ENCODE data around the gene DOK4. TPM values are rescaled to one million over a fixed set of nuclear protein-coding genes. Genes with fewer than 3 reads are reported as not detected.

DOK4 gene
- total and polyA plus RNA-seq, 2 of the 8 experiments (the other 6 are each of a cell fraction or from before 2014, with no cell fraction given), result 24.0 to 28.9 TPM

- TF ChIP-seq RXRA (IDR thresholded peaks at IDR 0.05; ENCODE audit: insufficient read depth, low read depth, low read length) (no peak), PHF8 (conservative IDR thresholded peaks at IDR 0.05; ENCODE audit: low read depth, low read length) (no peak), ASH2L (IDR thresholded peaks at IDR 0.05; ENCODE audit: low read length) (no peak), KDM1A (IDR thresholded peaks at IDR 0.05; ENCODE audit: borderline replicate concordance, low read length) (0 out of 2 replicates have a peak, but pooled peaks have one; percentile 65), SIX5 (IDR thresholded peaks at IDR 0.05; ENCODE audit: low read depth, low read length) (no peak), JUN (IDR thresholded peaks at IDR 0.05; ENCODE audit: low read depth, low read length) (no peak), EGR1 (IDR thresholded peaks at IDR 0.05; ENCODE audit: borderline replicate concordance, low read depth, low read length) (no peak)
- no peak overlapping the region for H3K4me3 ChIP-seq (ENCODE audit: extremely low read depth in 1 of 4, insufficient read depth in 2 of 4, low read depth in 3 of 4, low read length in 4 of 4)
- H3K4me2 ChIP-seq (ENCODE audit: insufficient read depth in 1 of 2, low read depth in 2 of 2, low read length in 2 of 2), result no peak overlapping the region
- no peak overlapping the region for H4K5ac ChIP-seq (ENCODE audit: insufficient read length, low read depth, low read length)
- no peak overlapping the region for H3K23ac ChIP-seq (ENCODE audit: insufficient read length)
- H2AK5ac ChIP-seq (ENCODE audit: low read depth, low read length), result no peak overlapping the region
- H4K8ac ChIP-seq (ENCODE audit: extremely low read depth, insufficient read depth, low read length), result peak overlapping the region; percentile 3; the same call in 1 of the 2 replicates
- no peak overlapping the region for H3K18ac ChIP-seq (ENCODE audit: extremely low read depth, low read length)
- H2BK120ac ChIP-seq (replicated peaks; ENCODE audit: low read depth, low read length), result no peak overlapping the region
- H2BK12ac ChIP-seq (ENCODE audit: low read depth, low read length), result no peak overlapping the region
- no peaks in the 10 kb centered on the region for H3K79me2 ChIP-seq (ENCODE audit: control insufficient read depth in 1 of 2, insufficient read depth in 2 of 2, low read length in 2 of 2)
- 0 out of 2 replicates have a peak overlapping the region, but pooled peaks have one; percentile 75 for H2BK15ac ChIP-seq (ENCODE audit: low read length)
- H3K4me1 ChIP-seq (replicated peaks in 1 of 4; ENCODE audit: control insufficient read depth in 3 of 4, insufficient read depth in 4 of 4, low read length in 3 of 4), result peaks cover 0 to 3% (median 0%) of the 10 kb centered on the region in 4 experiments; a peak in 1 of 7 replicates
- no peak overlapping the region for H3K14ac ChIP-seq (ENCODE audit: insufficient read length)
- no peak overlapping the region for H4K91ac ChIP-seq (replicated peaks; ENCODE audit: insufficient read length, low read length)
- H2AFZ ChIP-seq (ENCODE audit: low read length), result no peak overlapping the region
- FAIRE-seq (no peak), DNase-seq (ENCODE audit: low read depth in 1 of 2, low spot score in 2 of 2) (no peak)
- H3K9me3 ChIP-seq (ENCODE audit: insufficient read depth in 2 of 2, low read depth in 1 of 2, low read length in 1 of 2), result no peaks in the 10 kb centered on the region
- ChIA-PET POLR2A (ENCODE audit: partially characterized antibody) (interaction anchor here (1.2 to 5.1 kb wide), 7 partner anchors 9 to 100 kb away, joined by 3 to 28 read pairs (median 4); partner anchors contain the start of genes CIAPIN1, COQ9, DOK4 and POLR2C), CTCF (ENCODE audit: partially characterized antibody) (interaction anchor here (0.6 to 13.9 kb wide), 20 partner anchors 7 to 516 kb away, joined by 3 to 210 read pairs (median 8); partner anchors contain the start of genes CIAPIN1, COQ9, DOK4 and POLR2C)
- no peak overlapping the region for H3K27ac ChIP-seq (ENCODE audit: low read depth, low read length)
- peaks cover 0 to 2% (median 0%) of the 10 kb centered on the region in 4 experiments; a peak in 2 of 7 replicates for H3K27me3 ChIP-seq (replicated peaks in 1 of 4; ENCODE audit: control insufficient read depth in 3 of 4, extremely low read depth in 1 of 4, insufficient read depth in 3 of 4, low read length in 3 of 4)
- H3K56ac ChIP-seq (replicated peaks; ENCODE audit: insufficient read length, low read depth, low read length), result no peak overlapping the region
- H4K20me1 ChIP-seq (replicated peaks in 1 of 2; ENCODE audit: control insufficient read depth in 1 of 2, insufficient read depth in 2 of 2, low read length in 2 of 2), result peaks cover 0 to 3% of the 10 kb centered on the region in 2 experiments
- no peaks in the 10 kb centered on the region for H3K79me1 ChIP-seq (ENCODE audit: low read depth, low read length)
- H2BK5ac ChIP-seq (ENCODE audit: low read depth, low read length), result no peak overlapping the region
- H3K9ac ChIP-seq (replicated peaks in 1 of 4; ENCODE audit: extremely low read depth in 1 of 4, low read depth in 3 of 4, low read length in 3 of 4), result no peak overlapping the region
- H2BK20ac ChIP-seq (ENCODE audit: low read length), result no peak overlapping the region
- no peaks in the 10 kb centered on the region for H3K23me2 ChIP-seq (ENCODE audit: low read depth, low read length)
- no peak overlapping the region for H3K4ac ChIP-seq (replicated peaks; ENCODE audit: insufficient read length, low read depth, low read length)
- H3K36me3 ChIP-seq (ENCODE audit: control insufficient read depth in 2 of 4, insufficient read depth in 4 of 4, low read length in 3 of 4), result no peaks in the 10 kb centered on the region; a peak in 1 of 8 replicates
- 94% methylated on average over 6 of the region's 6 CpGs; no CpG with 5 or more reads in 1 of the 2 experiments for WGBS, 2 experiments (ENCODE audit: extremely low coverage in 1 of 2, insufficient coverage in 1 of 2, insufficient read length in 1 of 2, insufficient replicate concordance in 2 of 2, low coverage in 1 of 2, low lambda C conversion rate in 2 of 2, missing lambda C conversion rate in 1 of 2)
Measured at GRCh38 chr16:57518922-57519321, 32.6 kb upstream of the DOK4 start.

Measured in H1 (cell line).